Neural crest cell (in vitro differentiated cells): Measurements from ENCODE around the gene AP5Z1. TPM values are rescaled to one million over a fixed set of nuclear protein-coding genes. Genes with fewer than 3 reads are reported as not detected.
"Not testable (repeated sequence)": the region's sequence is repeated elsewhere in the genome, so short reads cannot be mapped to it uniquely, and the experiment has no call there.

ENCODE experiments used
- DNase-seq: peaks from one replicate; pipeline ENCODE4 v3.0.0; 2021; ENCODE audit warnings: low read depth, mixed read lengths, low spot score
- H3K27ac Mint-ChIP-seq: one replicate; pipeline ENCODE4 v1.8.0; 2021; ENCODE audit warnings: mild to moderate bottlenecking, mixed read lengths; ENCODE audit not compliant: unreplicated experiment
- H3K27me3 Mint-ChIP-seq: 2 replicates; pipeline ENCODE4 v1.8.0; 2021; ENCODE audit warnings: low read depth, mild to moderate bottlenecking, mixed read lengths
- H3K36me3 Mint-ChIP-seq: 2 replicates; pipeline ENCODE4 v1.8.0; 2021; ENCODE audit warnings: low read depth, mild to moderate bottlenecking, mixed read lengths
- H3K4me1 Mint-ChIP-seq: 2 replicates; pipeline ENCODE4 v1.8.0; 2021; ENCODE audit warnings: mixed read lengths
- H3K4me3 Mint-ChIP-seq: one replicate; pipeline ENCODE4 v1.8.0; 2021; ENCODE audit warnings: mild to moderate bottlenecking, mixed read lengths
- H3K9me3 Mint-ChIP-seq: 2 replicates; pipeline ENCODE4 v1.8.0; 2021; ENCODE audit warnings: mixed read lengths
- total RNA-seq: library from RNA; stranded (reverse); gene quantifications from 2 replicates; pipeline ENCODE4 v1.2.1, GENCODE V29; 2021
- TF ChIP-seq, protein P1 (sequence below): fragments of 200-600 bp; sonication (generic); conservative IDR thresholded peaks from 2 replicates; pipeline ENCODE4 v1.5.0; 2021; ENCODE audit warnings: antibody characterized with exemption, mild to moderate bottlenecking

Gene AP5Z1
- total RNA-seq, 1 donor from 2014 or later = 37.6 TPM

DNA sequence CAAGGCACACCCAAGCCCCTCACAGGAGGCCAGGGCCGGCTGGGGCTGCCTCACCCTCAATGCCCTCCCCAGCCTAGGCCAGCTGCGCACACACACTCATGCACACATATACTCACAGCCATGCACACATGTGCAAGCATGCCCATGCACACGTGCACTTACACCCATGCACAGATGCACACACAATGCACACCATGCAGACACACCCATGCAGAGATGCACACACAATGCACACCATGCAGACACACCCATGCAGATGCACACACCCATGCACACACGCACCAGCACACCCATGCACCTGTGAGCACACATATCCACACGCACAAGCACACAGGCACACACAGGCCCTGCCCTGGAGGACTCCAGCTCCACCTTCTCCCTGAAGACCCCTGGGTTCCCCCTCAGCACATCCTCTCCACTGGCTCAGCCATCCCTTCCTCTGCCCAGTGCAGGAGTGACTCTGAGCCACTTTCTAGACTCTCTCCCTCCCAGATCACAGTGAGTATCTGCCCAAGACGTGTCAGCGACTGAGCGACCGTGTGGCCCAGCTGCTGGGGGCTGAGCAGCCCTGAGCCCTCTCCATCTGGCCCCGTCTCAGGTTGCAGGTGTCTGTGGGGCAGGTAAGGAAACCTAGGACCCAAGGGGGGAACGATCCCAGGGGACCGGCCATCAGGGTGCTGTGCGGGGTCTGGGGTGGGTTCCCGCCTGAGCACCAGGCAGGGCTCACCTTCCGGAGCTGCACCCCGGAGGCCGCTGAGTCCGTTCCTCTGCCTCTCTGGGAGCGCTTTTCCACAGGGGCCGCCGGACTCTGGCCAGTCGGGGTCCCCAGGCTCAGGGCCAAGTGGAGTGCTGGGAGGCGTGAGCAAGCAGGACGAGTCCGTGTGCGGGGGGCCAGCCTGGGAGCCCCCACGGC is 25.8 kb downstream of the AP5Z1 start:
- Mint-ChIP-seq H3K27me3 (no peaks in the 10 kb centered on the region), H3K9me3 (no peaks in the 10 kb centered on the region), H3K27ac (no peak overlapping the region), H3K36me3 (no peaks in the 10 kb centered on the region), H3K4me3 (no peak overlapping the region), H3K4me1 (no peaks in the 10 kb centered on the region)
- DNase-seq = no peak
- TF ChIP-seq, protein P1, sequence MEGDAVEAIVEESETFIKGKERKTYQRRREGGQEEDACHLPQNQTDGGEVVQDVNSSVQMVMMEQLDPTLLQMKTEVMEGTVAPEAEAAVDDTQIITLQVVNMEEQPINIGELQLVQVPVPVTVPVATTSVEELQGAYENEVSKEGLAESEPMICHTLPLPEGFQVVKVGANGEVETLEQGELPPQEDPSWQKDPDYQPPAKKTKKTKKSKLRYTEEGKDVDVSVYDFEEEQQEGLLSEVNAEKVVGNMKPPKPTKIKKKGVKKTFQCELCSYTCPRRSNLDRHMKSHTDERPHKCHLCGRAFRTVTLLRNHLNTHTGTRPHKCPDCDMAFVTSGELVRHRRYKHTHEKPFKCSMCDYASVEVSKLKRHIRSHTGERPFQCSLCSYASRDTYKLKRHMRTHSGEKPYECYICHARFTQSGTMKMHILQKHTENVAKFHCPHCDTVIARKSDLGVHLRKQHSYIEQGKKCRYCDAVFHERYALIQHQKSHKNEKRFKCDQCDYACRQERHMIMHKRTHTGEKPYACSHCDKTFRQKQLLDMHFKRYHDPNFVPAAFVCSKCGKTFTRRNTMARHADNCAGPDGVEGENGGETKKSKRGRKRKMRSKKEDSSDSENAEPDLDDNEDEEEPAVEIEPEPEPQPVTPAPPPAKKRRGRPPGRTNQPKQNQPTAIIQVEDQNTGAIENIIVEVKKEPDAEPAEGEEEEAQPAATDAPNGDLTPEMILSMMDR = no peak

DNA sequence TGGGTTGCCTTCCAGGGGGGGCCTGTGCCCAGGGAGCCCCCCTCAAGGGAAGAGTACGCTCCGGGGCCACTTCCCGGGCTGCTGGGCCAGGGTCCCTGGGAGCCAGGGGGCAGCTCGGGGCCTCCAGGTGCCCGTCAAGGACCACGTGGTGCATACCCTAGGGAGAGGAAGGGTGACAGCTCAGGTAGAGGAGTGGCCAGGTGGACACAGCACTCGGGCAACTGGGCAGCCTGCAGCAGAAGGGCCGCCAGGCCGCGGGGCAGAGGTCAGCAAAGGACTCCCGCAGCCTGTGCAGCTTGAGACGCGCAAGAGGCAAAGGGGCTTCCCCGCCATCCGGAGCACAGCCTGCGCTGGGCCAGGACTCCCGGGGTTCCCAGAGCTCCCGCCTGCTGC is 26.4 kb downstream of the AP5Z1 start:
- TF ChIP-seq, protein P1 = no peak
- Mint-ChIP-seq H3K4me3 (no peak overlapping the region), H3K9me3 (no peaks in the 10 kb centered on the region), H3K4me1 (no peaks in the 10 kb centered on the region), H3K27me3 (no peaks in the 10 kb centered on the region), H3K36me3 (no peaks in the 10 kb centered on the region), H3K27ac (no peak overlapping the region)
- DNase-seq = no peak

DNA sequence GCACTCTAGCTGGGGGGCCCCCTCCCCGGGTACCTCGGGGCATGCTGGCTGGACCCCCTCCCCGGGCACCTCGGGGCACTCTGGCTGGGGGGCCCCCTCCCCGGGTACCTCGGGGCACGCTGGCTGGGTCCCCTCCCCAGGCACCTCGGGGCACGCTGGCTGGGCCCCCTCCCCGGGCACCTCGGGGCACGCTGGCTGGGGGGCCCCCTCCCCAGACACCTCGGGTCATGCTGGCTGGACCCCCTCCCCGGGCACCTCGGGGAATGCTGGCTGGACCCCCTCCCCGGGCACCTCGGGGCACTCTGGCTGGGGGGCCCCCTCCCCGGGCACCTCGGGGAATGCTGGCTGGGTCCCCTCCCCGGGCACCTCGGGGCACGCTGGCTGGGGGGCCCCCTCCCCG is 27.2 kb downstream of the AP5Z1 start:
- not testable (repeated sequence) for H3K4me3 Mint-ChIP-seq, H3K36me3 Mint-ChIP-seq, H3K27ac Mint-ChIP-seq, H3K4me1 Mint-ChIP-seq, H3K9me3 Mint-ChIP-seq, DNase-seq, H3K27me3 Mint-ChIP-seq

DNA sequence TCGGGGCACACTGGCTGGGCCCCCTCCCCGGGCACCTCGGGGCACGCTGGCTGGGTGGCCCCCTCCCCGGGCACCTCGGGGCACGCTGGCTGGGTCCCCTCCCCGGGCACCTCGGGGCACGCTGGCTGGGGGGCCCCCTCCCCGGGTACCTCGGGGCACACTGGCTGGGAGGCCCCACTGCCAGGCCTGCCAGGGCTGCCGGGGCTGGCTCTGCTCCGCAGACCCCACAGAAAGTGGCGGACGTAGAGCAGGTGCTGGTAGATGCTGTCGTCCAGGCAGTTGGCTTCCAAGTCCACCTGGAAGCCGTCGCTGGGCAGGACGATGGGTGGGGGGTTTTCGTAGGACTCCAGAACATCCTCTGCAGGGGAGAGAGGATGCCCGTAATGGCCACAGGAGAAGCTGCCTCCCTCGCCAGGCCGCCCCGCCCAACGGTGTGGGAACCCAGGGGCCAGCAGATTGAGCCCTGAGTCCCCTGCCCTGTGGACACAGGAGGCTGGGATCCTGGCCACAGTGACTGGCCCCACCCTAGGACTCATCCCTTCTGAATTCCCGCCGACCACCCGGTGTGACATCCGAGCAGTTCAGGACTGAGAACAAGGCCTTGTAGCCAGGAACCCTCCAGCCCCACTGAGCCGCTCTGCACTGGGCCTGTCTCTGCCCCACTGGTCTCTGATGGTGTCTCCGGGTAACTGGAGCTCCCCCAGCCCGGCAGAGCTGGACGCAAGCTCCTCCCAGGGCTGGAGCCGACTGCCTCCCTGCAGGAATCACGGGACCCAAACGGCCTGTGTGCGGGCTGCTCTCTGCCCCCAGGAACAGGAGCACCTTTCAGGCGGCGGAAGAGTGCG is 28.2 kb downstream of the AP5Z1 start:
- Mint-ChIP-seq H3K4me1 (peaks cover 4% of the 10 kb centered on the region), H3K4me3 (no peak overlapping the region), H3K9me3 (no peaks in the 10 kb centered on the region), H3K27me3 (no peaks in the 10 kb centered on the region), H3K36me3 (no peaks in the 10 kb centered on the region), H3K27ac (peak overlapping the region; percentile 78)
- TF ChIP-seq, protein P1 = no peak
- DNase-seq = no peak

DNA sequence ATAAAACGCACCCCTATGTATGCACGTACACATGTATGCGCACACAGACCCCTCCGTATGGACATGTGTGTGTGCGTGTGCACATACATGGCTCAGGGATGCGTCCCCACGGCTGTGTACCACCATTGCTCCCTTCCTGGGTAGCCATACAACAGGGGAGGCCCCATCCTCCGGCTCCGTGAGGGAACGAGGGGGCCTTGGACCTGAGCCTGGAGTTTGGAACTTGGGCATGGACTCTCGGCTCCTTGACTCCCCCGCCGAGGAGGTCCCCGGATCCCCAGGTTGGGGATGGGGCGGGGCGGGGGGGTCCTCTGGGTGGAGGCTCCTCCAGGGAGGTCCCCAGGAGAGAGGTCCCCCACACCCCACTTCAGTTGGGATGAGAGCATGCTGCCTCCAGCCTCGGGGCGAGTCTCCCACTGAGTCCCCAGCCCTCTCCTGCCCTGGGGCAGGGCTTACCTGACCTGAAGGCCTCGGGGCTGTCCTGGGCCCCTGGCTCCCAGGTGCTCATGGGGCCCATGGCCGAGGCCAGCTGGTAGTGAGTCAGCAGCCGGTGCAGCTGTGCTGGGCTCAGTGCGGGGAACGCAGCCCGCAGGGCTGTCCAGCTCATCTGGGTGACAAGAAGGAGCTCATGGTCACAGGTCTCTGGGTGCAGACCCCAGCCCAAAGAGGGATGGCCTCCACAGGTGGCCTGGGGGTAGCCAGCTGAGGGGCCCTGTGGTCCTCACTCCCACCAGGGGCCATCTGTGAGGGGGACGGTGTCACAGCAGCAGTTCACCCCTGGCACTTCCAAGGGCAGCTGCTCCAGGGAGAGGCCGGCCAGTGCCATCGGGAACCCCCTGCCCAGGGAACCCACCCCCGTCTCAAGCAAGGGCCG is 29.9 kb downstream of the AP5Z1 start:
- Mint-ChIP-seq H3K36me3 (no peaks in the 10 kb centered on the region), H3K27ac (no peak overlapping the region), H3K9me3 (no peaks in the 10 kb centered on the region), H3K4me1 (peaks cover 4% of the 10 kb centered on the region), H3K4me3 (no peak overlapping the region), H3K27me3 (no peaks in the 10 kb centered on the region)
- no peak for DNase-seq
- TF ChIP-seq, protein P1 = no peak
